Measurements from ENCODE around the gene RANBP3. TPM values are rescaled to one million over a fixed set of nuclear protein-coding genes. Genes with fewer than 3 reads are reported as not detected.

The RANBP3 gene
- total and polyA plus RNA-seq, 2 of the 8 experiments (the other 6 are each of a cell fraction or from before 2014, with no cell fraction given) = 95.4 to 122 TPM

DNA sequence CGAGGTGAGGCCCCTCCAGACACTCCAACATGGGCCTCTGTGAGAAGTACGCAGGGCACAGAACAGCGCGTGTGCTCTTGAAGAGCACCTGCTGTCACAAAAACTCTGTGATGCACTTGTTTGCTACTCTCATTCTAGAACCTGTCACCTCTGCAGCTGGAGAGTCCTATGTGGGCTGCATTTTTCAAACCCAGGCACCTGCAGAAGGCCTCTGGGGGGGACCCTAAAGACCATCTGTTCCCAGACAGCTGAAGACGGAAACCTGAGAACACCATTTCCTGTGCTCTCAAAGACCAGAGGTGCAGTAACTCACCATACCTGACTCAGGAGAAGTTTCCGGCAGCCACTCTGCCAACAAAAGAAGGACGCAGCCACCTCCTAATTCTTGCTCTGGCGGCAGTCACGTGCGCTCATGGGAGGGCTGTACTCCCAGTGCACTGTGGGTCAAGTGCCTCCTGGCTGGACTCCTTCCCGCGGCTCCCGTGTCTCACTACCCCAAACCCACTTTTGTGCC, 28.1 kb downstream of the RANBP3 start:
- Histone ChIP-seq H3K14ac (ENCODE audit: insufficient read length) (no peak overlapping the region), H3K9ac (replicated peaks in 1 of 4; ENCODE audit: extremely low read depth in 1 of 4, low read depth in 3 of 4, low read length in 3 of 4) (no peak overlapping the region; a peak in 1 of 7 replicates), H3K4ac (replicated peaks; ENCODE audit: insufficient read length, low read depth, low read length) (no peak overlapping the region), H3K36me3 (ENCODE audit: control insufficient read depth in 2 of 4, insufficient read depth in 4 of 4, low read length in 3 of 4) (peaks cover 0 to 3% (median 0%) of the 10 kb centered on the region in 4 experiments; a peak in 1 of 8 replicates), H3K56ac (replicated peaks; ENCODE audit: insufficient read length, low read depth, low read length) (no peak overlapping the region), H2BK12ac (ENCODE audit: low read depth, low read length) (no peak overlapping the region), H3K4me2 (ENCODE audit: insufficient read depth in 1 of 2, low read depth in 2 of 2, low read length in 2 of 2) (no peak overlapping the region; a peak in 1 of 4 replicates), H3K23me2 (ENCODE audit: low read depth, low read length) (no peaks in the 10 kb centered on the region), H3K23ac (ENCODE audit: insufficient read length) (no peak overlapping the region), H2AFZ (ENCODE audit: low read length) (no peak overlapping the region), H3K4me3 (ENCODE audit: extremely low read depth in 1 of 4, insufficient read depth in 2 of 4, low read depth in 3 of 4, low read length in 4 of 4) (no peak overlapping the region), H4K8ac (ENCODE audit: extremely low read depth, insufficient read depth, low read length) (no peak overlapping the region; the same call in 1 of the 2 replicates), H4K91ac (replicated peaks; ENCODE audit: insufficient read length, low read length) (no peak overlapping the region), H4K20me1 (replicated peaks in 1 of 2; ENCODE audit: control insufficient read depth in 1 of 2, insufficient read depth in 2 of 2, low read length in 2 of 2) (peaks cover 38 to 46% of the 10 kb centered on the region in 2 experiments), H3K27ac (ENCODE audit: low read depth, low read length) (no peak overlapping the region), H3K18ac (ENCODE audit: extremely low read depth, low read length) (peak overlapping the region; percentile 65; the same call in 1 of the 2 replicates), H3K27me3 (replicated peaks in 1 of 4; ENCODE audit: control insufficient read depth in 3 of 4, extremely low read depth in 1 of 4, insufficient read depth in 3 of 4, low read length in 3 of 4) (no peaks in the 10 kb centered on the region), H3K9me3 (ENCODE audit: insufficient read depth in 2 of 2, low read depth in 1 of 2, low read length in 1 of 2) (no peaks in the 10 kb centered on the region), H3K79me2 (ENCODE audit: control insufficient read depth in 1 of 2, insufficient read depth in 2 of 2, low read length in 2 of 2) (peaks cover 0 to 89% of the 10 kb centered on the region in 2 experiments; a peak in 3 of 4 replicates), H2AK5ac (ENCODE audit: low read depth, low read length) (no peak overlapping the region; the same call in 1 of the 2 replicates), H3K79me1 (ENCODE audit: low read depth, low read length) (peaks cover 30% of the 10 kb centered on the region), H2BK120ac (replicated peaks; ENCODE audit: low read depth, low read length) (no peak overlapping the region), H2BK15ac (ENCODE audit: low read length) (0 out of 2 replicates have a peak overlapping the region, but pooled peaks have one; percentile 53), H3K4me1 (replicated peaks in 1 of 4; ENCODE audit: control insufficient read depth in 3 of 4, insufficient read depth in 4 of 4, low read length in 3 of 4) (peaks cover 31 to 54% (median 38%) of the 10 kb centered on the region in 4 experiments), H2BK20ac (ENCODE audit: low read length) (peak overlapping the region; percentile 26; the same call in 1 of the 2 replicates), H4K5ac (ENCODE audit: insufficient read length, low read depth, low read length) (no peak overlapping the region), H2BK5ac (ENCODE audit: low read depth, low read length) (0 out of 2 replicates have a peak overlapping the region, but pooled peaks have one; percentile 18)
- DNase-seq (ENCODE audit: low read depth in 1 of 2, low spot score in 2 of 2) = no peak
- WGBS, 2 experiments (ENCODE audit: extremely low coverage in 1 of 2, insufficient coverage in 1 of 2, insufficient read length in 1 of 2, insufficient replicate concordance in 2 of 2, low coverage in 1 of 2, low lambda C conversion rate in 2 of 2, missing lambda C conversion rate in 1 of 2) = 90% methylated on average over 12 of the region's 13 CpGs; no CpG with 5 or more reads in 1 of the 2 experiments
- ChIA-PET CTCF (ENCODE audit: partially characterized antibody) (interaction anchor here (0.6 to 6.0 kb wide), 8 partner anchors 15 to 1748 kb away, joined by 3 to 48 read pairs (median 4); no protein-coding TSS in a partner anchor), POLR2A (ENCODE audit: partially characterized antibody) (interaction anchor here (0.9 kb wide), 1 partner anchor 22 kb away, joined by 3 read pairs; no protein-coding TSS in a partner anchor)
- no peak for FAIRE-seq
- no peak for TF ChIP-seq RBBP5 (IDR thresholded peaks at IDR 0.05; ENCODE audit: borderline replicate concordance, low read depth, low read length)
- no peak for TF ChIP-seq KDM5A (IDR thresholded peaks at IDR 0.05; ENCODE audit: low read length)
- TF ChIP-seq BCL11A (IDR thresholded peaks at IDR 0.05; ENCODE audit: low read depth in 2 of 2, low read length in 2 of 2) = no peak
- TF ChIP-seq GTF2F1 (IDR thresholded peaks at IDR 0.05; ENCODE audit: borderline replicate concordance, low read depth, low read length) = no peak
- TF ChIP-seq E2F6 (IDR thresholded peaks at IDR 0.05) = no peak
- no peak for TF ChIP-seq CHD1 (IDR thresholded peaks at IDR 0.05; ENCODE audit: low read depth, low read length)
- TF ChIP-seq BRCA1 (IDR thresholded peaks at IDR 0.05; ENCODE audit: low read depth, low read length) = no peak
- TF ChIP-seq SP1 (IDR thresholded peaks at IDR 0.05; ENCODE audit: low read depth, low read length) = no peak
- no peak for TF ChIP-seq KDM1A (IDR thresholded peaks at IDR 0.05; ENCODE audit: borderline replicate concordance, low read length)
- no peak for TF ChIP-seq JUN (IDR thresholded peaks at IDR 0.05; ENCODE audit: low read depth, low read length)
- no peak for TF ChIP-seq PHF8 (conservative IDR thresholded peaks at IDR 0.05; ENCODE audit: low read depth, low read length)

All from H1 (cell line).